Stomach (tissue), 4 donors: Measurements from ENCODE around the gene PCDHGA10.
"Not testable (repeated sequence)": the region's sequence is repeated elsewhere in the genome, so short reads cannot be mapped to it uniquely, and the experiment has no call there.

Experiments used
- POLR2A ChIP-seq, 4 donors: fragments of 450-650 bp; IDR thresholded peaks; one replicate each; pipeline ENCODE4 v1.6.1; 2016; ENCODE audit warnings: antibody characterized with exemption in 4 of 4, control low read depth in 2 of 4, mild to moderate bottlenecking in 1 of 4, moderate library complexity in 1 of 4
- TF ChIP-seq, protein P1 (sequence below), 7 experiments: fragments of 450-650 bp in 4 of 7; fragments of 200-600 bp in 3 of 7; sonication (generic) in 3 of 7; IDR thresholded peaks; one replicate each; pipeline ENCODE4 v1.5.1; 2016 to 2019; ENCODE audit warnings: antibody characterized with exemption in 7 of 7, control low read depth in 2 of 7, mild to moderate bottlenecking in 1 of 7

DNA sequence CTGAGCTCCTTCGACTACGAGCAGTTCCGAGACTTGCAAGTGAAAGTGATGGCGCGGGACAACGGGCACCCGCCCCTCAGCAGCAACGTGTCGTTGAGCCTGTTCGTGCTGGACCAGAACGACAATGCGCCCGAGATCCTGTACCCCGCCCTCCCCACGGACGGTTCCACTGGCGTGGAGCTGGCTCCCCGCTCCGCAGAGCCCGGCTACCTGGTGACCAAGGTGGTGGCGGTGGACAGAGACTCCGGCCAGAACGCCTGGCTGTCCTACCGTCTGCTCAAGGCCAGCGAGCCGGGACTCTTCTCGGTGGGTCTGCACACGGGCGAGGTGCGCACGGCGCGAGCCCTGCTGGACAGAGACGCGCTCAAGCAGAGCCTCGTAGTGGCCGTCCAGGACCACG lies 19.5 kb downstream of the PCDHGA10 start:
- TF ChIP-seq, protein P1, sequence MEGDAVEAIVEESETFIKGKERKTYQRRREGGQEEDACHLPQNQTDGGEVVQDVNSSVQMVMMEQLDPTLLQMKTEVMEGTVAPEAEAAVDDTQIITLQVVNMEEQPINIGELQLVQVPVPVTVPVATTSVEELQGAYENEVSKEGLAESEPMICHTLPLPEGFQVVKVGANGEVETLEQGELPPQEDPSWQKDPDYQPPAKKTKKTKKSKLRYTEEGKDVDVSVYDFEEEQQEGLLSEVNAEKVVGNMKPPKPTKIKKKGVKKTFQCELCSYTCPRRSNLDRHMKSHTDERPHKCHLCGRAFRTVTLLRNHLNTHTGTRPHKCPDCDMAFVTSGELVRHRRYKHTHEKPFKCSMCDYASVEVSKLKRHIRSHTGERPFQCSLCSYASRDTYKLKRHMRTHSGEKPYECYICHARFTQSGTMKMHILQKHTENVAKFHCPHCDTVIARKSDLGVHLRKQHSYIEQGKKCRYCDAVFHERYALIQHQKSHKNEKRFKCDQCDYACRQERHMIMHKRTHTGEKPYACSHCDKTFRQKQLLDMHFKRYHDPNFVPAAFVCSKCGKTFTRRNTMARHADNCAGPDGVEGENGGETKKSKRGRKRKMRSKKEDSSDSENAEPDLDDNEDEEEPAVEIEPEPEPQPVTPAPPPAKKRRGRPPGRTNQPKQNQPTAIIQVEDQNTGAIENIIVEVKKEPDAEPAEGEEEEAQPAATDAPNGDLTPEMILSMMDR (IDR thresholded peaks at IDR 0.05) = not testable (repeated sequence)
- not testable (repeated sequence) for TF ChIP-seq POLR2A (IDR thresholded peaks at IDR 0.05)
